ENCODE results near the gene PKNOX2.

Gene PKNOX2

GRCh38 chr11:125317416-125317815 lies 152.9 kb downstream of the PKNOX2 start:
- DNase-seq = no peak

DNA sequence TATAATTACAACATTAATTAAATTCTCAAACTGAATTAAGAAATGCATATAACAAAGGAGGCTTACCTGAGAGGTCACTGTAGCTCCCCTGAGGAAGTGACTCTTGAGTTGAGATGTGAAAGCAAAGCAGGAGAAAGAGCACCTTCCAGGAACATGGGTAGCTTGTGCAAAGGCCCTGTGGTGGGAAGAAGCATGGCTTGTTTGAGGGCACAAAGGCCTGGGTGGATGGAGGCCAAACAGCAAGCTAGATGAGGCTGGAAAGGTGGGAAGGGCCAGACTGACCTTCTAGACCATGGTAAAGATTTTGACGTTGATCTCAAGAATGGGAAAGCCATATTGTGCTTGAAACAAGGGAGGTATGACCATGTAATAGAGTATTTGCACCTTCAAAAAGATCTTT lies 155.1 kb downstream of the PKNOX2 start:
- no peak for DNase-seq

GRCh38 chr11:125320347-125321076 lies 156.0 kb downstream of the PKNOX2 start:
- DNase-seq = no peak

DNA sequence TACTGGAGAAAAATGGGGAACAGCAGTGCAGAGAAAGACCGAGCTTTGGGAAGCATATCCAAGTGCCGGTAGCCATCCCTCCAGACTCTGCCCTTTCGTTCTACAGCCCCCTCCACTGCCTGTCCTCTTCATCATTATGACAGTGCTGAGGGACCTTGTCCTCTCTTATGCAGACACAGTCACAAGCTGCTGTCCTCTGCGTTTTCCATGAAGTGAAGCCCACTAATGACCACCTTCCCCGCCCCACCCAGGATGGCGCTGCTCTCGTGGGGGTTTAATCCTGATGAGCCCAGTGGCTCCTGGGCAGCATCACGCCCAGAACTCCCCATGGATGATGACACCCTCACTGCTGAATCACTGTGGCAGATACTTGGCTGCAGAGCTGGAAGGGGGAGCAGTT lies 157.7 kb downstream of the PKNOX2 start:
- no peak for DNase-seq

- no peak for DNase-seq
Observed at GRCh38 chr11:125325196-125325595, 160.6 kb downstream of the PKNOX2 start.

GRCh38 chr11:125326126-125326525 lies 161.6 kb downstream of the PKNOX2 start:
- DNase-seq = no peak

GRCh38 chr11:125327518-125328224 lies 163.1 kb downstream of the PKNOX2 start:
- no peak for DNase-seq

- no peak for DNase-seq
Observed at GRCh38 chr11:125328225-125328580, 163.7 kb downstream of the PKNOX2 start.

- DNase-seq = no peak
Observed at GRCh38 chr11:125329786-125330185, 165.2 kb downstream of the PKNOX2 start.

DNA sequence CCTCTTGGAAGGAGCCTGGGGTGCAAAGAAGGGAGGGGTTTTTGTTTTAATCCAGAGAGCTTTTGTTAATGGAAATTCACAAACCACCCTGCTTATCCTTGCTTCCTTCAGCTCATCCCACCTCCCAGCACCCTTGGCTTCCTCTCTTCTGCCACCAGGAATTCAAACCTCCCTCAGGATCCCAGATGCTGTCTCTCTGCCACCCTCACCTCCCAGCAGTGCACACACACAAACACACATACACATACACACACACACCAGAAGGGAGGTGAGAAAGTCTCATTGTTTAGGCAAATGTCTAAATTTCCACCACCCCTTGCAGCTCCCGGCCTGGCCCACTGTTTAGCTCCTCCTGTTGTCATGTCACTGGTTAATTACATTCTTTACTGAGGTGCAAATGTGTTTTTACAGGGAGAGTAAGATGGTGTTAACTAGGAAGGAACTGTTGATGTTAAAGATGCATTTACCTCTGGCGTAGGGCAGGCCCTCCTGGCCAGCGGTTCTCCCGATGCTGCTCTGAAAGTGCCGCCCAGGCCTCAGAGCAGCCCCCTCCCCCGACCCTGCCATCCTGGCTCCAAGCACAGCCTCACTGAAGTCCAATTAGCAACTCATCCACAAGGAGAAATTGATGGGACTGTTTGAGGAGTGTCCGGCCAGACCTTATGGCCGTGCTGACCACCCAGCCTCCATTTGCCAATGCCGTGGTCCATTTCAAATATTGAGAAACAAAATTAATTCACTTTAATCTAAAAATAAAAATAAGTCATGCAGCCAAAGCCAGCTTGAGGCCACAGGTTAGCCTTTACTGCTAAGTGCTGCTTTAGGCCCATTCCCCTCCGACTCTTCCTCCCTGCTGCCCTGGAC lies 166.1 kb downstream of the PKNOX2 start:
- no peak for DNase-seq

DNA sequence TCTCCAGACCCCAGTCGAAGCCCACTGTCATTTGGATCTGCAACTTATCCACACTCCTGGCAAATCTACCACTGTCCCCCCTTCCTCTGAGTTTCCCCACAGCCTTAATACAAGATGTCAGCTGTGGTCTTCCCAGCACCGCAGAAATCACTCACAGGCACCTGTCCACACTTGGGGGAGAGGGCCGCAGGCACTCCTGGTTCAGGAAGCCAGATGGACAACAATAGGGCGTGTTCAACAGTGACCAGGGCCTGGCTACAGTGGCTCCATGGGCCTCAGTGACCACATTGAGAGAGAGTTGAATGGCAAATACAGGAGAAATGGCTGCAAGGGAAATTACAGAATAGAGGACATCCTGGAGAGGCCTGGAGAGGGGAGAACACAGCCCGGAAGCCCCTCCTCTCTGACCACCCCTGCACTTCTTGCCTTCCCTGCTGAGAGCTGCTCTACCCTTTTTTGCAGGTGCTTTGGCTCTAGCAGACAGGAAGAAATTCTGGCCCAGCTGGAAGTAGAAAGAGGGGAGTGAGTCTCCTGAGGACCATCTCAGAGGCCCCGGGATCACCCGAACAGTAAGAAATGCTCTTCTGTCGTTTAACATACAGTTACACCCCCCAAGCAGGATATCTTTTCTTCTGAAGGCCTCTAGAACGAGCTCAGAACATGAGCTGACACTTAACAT lies 166.9 kb downstream of the PKNOX2 start:
- no peak for DNase-seq

- no peak for DNase-seq
Observed at GRCh38 chr11:125332821-125333220, 168.3 kb downstream of the PKNOX2 start.

DNA sequence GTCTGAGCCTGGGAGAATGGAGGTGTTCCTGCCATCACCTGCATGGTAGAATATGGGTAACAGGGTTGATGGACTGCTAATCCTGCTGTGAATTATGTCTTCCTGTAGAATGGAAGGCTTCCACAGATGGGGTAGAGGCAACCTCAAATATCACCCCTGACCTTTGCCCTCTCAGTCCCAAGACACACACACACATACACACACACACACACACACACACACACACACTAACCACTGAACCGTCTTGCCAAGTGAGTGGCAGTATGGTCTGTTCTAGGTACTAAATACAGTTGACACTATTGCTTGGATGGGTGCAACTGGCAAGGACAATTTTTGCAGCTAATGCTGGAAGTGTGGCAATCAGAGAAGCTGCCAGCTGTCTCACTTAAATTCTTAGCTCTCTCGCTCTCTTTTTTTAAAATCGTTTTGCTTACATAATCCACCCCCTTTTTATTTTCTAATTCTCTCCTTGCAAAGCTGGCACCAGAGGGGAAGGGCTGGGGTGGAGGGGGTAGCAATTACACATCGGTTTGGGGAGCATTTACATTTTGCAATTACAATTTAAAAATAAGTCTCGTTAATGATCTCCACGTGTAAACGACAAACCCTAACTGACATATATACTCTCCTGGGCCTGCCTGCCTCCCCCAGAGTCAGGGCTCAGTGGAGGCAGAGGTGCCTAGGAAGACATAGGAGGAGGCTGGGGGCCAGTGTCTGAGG lies 169.0 kb downstream of the PKNOX2 start:
- DNase-seq = no peak

DNA sequence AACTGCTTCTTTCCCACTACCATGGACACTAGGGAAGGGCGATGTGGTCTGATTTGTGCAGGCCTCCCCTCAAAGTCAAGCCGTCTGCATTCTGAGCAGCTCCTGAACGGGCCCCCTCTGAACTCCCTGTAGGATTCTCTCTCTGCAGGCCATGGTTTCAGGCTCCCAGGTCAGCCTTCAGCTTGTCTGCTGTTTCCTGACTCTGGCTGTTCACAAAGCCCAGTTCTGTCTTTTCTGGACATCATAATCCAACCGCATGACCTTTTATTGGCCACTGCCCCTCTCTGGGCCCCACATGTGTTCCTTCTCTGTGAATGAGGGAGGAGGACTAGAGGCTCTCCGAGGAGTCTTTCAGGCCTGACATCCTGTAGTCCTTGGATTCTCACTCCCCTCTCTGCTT lies 170.6 kb downstream of the PKNOX2 start:
- no peak for DNase-seq

- no peak for DNase-seq
Observed at GRCh38 chr11:125337836-125338834, 173.6 kb downstream of the PKNOX2 start.

DNA sequence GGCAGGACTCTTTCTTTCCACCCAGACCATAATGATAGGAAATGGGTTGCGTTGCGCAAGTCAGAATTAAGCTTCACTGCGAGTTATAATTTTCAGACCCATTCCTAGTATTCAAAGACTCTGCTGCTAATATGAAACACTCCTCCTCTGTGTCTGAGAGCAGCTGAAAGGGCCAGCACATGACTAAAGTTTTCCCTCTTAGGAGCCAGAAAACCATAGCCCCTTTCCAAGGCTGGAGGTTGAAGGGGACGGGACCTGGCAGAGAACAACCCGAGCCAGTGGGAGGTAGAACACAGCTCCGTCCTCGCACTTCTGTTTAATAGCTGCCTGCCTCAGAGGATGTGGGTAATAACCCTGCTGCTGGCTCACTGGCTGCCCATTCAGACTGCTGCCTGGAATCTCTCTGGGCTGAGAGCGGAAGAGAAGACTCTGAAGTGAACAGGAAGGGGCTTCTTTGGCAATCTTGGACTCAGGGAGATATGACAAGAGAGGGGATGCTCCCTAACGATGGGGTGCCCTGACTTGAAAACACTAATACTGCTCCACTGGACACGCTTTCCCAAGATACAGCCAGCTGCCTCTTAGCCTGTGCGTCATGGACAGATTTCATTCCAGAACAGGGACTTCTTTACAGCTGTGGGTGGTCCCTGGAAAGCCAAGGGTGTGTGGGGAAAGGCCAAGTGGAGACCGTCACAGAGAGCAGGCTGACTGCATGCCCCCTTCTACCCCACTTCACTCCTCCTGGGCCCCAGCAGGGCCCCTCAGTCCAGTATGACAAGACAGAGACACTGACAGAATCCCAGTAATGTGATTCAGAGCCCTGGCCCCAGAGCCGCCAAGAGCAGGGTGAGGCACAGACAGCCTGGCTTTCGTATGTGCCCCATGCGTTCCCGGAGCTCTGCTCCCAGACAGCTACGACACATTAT lies 174.6 kb downstream of the PKNOX2 start:
- no peak for DNase-seq

DNA sequence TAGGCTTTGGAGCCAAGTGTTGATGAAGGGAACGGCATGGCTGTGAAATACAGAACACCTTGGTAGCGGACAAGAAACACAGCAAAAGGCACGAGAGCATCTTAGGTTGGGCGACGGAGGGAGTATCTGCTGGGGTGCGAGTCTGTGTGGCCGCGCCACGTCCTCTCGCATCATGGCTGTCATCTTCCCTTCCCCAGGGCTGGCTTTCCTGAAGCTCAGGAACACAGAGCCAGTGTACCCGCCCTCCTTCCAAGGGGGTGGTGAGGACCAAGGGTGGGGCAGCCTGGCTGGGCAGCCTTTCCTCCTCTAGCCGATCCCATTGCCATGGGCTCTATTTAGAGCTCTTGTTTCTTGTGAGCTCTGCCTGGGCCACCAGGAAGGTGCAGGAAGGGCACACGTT lies 177.1 kb downstream of the PKNOX2 start:
- no peak for DNase-seq

GRCh38 chr11:125342281-125342930 lies 177.9 kb downstream of the PKNOX2 start:
- no peak for DNase-seq

DNA sequence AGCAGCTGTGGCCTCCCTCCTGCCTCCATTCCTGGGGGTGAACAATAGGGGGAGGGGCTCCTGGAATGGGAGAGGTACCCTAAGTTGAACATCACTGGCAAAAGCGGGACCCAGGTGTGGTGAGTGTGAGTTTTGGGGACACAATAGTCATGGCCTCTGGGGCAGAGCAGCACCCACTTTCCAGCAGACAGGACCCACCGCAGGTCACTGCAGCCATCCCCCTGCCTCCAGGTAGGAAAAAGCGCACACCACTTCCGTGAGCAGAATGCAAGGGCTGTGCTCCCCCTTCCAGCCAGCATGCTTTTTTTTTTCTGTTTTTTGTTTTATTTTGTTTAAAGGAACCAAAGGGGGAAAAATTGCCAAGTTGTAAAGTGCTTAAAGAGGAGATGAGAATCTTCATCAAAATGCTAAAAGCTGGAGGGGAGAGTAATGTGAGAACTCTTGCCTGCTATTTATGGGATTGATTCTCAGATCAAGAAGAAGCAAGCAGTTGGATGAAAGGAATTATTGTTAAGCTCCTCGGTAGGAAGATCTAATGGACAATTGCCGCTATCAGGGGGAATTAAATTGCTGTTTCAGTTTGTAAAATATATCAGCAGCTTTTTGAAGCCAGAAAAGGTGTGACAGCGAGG lies 178.7 kb downstream of the PKNOX2 start:
- DNase-seq = no peak
